Astrocyte of the hippocampus (primary cell): ENCODE results near the gene MLC1.
A peak's percentile ranks its signal among the peaks of the same experiment; 100 is the strongest.

Experiments
- DNase-seq: peaks from one replicate; pipeline ENCODE4 v3.0.0; 2011; ENCODE audit warnings: low read depth, low spot score

The MLC1 gene

DNA sequence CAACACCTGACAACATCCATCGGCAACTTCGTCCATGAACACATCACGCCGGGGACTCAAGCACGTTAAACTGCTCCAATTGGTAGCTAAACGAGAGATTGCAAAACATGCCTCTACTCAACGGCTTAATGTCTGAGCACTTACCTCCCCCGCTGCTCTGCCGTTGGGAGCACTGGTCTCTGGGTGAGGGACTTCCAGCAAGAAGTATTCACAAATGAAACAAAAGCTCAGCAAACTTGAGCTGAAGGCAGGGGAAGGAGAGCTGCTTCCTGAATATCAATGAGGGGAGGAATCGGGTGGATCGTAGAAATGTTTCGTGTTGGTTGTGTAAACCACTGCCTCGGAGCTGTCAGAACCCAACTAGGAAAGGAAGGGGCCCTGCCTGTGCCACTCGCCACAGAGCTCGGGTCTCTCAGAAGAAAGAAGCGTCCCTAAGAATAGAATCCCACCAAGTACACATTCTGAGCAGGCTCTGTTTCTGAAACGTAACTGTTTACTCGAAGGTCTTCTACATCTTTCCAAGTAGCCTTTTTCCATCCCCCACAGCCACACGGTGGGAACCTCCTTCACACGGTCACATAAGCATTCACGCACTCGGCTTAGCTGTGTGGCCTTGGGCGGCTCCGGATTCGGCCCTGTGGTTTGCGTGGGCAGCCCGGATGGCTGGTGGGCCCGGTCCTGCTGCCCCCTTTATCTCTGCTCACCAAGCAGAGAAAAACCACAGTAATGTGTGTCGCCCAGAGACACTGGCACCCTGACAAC lies at the start of gene MLC1:
MLC1 (minus strand) TSS at position 216 of the 762 bp plus-strand sequence. CDS start 524 bp downstream, outside the sequence.
- peak; percentile 89 for DNase-seq

DNA sequence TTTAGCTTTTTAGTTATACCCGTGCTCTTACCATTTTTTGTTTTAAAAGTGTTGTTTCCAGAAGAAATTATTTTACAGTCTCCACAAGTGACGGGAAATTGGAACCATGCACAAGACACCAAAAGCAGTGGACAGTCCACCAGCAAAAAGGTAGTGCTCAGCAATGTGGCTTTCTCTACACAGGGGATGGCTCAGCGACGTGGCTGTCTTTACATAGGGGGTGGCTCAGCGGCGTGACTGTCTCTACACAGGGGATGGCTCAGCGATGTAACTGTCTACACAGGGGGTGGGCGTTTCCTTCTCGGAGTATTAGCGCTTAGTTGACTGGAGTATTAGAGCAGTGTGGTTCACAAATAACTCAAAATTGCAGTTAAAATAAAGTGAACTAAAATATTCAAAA lies 49.3 kb upstream of the MLC1 start:
- no peak for DNase-seq

DNA sequence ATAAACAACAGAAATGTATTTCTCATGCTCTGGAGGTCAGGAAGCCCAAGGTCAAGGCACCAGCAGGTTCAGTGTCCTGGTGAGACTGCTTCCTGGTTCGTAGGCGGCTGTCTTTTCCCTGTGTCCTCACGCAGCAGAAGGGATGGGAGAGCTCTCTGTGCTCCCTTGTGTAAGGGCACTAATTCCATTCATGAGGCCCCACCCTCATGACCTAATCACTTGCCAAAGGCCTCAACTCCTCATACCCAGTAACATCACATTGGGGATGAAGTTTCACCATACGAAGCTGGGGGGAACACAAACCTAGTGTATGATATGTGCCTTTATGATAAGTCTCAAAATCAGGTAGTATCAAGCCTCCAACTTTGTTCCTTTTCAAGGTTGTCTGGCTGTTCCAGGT lies 46.7 kb upstream of the MLC1 start:
- no peak for DNase-seq

DNA sequence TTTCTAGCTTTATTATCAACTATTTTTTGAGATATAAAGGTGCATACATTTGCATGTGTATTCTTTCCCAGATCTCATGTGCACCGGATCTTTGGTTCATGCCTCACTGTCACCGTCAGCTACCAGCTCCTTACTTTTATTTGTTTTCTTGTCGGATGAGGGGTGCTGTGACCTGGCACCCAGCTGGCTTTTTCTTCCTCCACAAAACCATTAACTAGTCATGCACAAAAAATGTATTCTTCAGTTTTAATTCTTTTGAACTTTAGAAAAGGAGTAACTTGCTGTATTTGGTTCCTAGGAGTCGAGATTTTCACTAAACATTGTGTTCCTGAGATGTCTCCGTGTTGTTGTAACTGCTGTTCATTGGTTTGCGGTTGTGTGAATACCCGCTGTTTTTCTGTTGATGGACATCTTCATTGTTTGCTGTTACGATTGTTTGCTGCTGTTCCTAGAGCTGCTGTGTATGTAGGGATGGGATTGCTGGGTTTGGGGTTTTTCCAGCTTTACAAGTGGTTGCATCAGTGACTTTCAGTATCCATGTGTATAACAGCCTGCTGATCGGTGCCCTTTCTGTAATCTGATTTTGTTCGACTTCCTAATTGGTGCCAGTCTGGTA lies 44.0 kb upstream of the MLC1 start:
- peak; percentile 62 for DNase-seq

DNA sequence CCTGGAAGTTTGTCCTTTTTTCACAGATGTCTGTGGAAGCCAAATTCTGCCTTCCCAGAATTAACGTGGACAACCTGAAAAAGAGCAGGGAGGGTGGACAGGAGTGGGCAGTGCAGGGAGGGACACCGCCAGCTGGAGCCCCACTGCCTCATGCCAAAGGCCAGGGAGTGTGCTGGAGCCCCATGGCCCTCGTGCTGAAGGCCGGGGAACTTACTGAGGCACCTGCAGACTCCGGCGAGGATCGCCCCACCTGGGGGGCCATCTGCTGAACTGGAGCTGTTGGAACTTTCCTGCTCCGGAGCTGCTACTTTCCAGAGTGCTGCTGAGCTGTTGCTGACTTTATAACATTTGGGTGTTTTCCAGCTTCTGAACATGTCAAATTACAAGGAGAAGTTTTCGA lies 39.8 kb upstream of the MLC1 start:
- DNase-seq = no peak

DNA sequence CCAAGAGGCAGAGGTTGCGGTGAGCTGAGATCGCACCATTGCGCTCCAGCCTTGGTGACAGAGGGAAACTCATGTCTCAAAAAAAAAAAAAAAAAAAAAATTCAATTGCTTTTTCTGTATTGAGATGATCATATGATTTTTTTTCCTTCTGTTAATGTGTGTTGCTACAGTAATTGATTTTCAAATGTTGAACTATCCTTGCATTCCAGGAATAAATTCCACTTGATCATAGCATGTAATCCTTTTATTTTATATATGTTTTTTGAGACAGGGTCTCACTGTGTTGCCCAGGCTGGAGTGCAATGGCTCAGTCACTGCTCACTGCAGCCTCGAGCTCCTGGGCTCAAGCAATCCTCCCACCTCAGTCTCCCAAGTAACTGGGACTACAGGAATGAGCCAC lies 37.9 kb upstream of the MLC1 start:
- no peak for DNase-seq

DNA sequence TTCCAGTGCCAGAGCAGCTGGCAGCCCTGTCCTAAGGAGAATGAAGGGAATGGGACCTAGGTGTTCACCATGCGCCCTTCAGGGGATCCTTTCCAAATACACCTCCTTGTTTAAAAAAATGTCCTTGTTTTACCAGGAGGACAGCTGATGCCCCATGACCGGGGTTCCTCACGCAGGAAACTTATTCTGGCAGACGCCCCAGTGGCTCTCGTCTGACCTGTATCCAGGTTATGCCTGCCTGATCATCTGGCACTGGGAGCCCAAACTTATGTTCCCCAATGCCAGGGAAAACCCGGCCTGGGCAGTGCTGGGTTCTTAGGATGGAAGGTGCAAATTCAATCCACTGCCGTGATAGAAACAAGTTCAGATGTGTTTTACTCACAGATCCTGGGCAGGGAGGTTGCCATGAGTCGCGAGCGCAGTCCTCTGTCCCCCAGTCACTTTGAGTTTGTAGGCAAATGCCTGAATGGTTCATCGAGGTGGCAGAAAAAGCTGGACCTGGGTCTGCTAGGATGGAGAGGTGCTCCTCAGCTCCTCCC lies 36.0 kb upstream of the MLC1 start:
- no peak for DNase-seq

DNA sequence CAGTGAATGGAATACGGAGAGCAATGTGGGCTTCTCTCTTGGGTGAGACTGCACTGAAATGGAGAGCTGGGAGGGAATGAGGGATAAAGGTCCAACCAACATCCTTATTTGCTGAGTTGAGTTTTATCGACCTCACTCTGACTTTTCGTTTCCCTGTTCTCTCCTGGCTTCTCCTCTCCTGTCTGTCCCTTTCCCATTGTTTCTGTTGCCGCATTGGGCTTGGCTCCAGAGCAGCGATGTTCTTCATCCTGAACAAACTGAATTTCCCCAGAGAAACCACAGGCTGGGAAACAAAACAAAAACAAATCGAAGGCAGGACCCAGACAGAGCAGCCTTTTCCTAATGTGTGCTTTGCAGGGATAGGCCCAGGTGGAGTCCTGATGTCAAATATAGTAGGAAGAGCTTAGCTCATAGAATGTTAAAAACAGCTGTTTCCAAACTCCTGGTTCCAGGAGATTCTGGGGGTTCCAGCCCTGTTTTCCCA lies 34.6 kb upstream of the MLC1 start:
- peak; percentile 76 for DNase-seq

DNA sequence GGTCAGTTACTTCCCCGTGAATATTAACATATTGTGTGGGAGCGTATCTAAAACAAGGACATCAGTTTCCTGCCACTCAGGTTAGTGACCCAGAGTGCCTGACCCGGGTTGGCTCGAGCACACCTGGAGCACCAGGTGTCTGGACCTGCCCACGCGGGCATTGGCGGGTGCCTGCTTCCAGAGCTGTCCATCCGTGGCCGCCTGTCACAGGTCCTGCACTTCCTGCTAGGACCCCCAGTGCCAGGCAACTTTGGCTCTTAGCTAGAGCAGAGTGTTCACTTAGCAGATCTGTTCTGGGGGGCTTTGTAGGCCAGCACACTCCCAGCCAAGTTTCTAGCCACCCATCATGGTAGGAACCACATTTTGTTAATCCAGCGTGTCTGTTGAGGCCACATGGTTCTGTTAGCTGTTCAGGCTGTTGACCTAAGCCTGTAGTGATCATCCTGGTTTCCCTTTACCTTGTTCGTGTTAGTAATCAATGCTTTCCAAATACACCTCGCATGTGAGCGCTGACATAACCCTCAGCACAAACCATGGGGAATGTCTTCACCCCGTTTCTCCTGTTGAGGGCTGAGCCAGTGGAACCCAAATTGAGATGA lies 34.0 kb upstream of the MLC1 start:
- DNase-seq = no peak

DNA sequence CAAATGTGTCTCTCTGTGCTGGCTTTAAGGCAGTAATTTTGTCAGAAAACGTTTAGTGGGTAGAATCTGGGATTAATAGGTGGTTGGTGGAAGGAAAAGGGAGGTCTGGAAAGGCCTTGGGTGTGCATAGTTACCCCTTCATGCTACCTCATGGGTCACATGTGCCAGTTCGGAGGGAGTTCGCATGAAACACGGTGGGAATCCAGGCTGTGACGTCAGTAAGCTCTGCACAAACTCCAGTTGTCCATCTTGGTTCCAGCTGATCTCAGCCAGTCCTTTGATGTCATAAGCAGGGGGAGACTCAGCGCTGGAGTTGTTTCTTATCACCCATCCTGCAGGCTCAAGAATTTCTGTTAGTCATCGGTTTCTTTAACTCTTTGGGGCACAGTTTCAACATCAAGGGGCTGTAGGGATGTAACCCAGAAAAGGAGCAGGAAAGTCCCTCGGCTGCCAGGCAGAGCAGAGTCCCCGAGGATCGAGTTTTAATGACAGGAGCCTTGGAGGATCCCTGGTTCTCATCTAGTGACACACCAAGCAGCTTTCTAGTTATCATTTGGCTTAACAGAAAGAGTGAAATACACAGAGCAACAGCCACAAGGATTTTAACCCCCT lies 33.4 kb upstream of the MLC1 start:
- DNase-seq = peak; percentile 90

DNA sequence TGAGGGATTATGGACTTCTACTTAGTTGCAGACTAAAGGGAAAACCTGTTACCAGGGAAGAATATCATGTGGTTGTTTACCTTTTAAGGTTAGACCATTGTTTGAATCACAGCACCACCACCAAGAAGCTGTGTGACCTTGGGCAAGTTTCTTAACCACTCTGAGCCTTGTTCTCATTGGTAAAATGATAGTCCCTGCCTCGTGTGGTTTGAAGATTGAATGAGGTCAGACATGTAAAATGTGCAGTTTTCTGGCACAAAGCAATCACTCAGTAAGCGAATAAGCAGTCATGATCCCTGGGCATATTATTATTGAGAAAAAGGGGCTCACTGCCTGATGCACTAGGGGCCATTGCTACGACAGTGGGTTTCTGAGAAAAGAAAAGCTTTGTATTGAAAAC lies 32.9 kb upstream of the MLC1 start:
- DNase-seq = no peak

DNA sequence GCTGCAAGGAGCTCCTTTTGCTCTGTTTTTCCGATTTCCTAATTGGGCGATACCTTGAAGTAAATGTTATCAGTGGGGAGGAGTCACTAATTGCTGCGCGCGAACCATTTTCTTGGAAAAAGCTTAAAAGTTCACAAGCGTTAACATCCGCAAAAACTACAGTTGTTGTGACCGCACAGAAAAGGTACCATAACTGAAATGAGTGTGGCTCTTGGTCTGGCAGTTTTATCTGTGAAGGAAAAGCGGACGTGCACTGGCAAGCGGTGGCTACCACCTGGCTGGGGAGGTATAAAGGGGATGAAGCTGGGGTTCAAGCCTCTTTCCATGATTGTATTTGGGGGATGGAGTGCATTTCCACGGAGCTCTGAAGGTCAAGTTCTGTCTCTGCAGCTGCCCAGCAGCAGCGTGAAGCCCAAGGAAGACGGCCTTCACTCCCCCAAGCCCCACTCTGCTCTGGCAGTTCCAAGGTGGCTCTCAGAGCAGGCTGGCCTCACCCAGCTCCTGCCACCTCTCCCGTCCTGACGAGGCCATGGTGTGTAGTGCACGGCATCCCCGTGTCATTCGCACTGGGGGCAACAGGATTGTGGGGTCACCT lies 32.0 kb upstream of the MLC1 start:
- DNase-seq = no peak

DNA sequence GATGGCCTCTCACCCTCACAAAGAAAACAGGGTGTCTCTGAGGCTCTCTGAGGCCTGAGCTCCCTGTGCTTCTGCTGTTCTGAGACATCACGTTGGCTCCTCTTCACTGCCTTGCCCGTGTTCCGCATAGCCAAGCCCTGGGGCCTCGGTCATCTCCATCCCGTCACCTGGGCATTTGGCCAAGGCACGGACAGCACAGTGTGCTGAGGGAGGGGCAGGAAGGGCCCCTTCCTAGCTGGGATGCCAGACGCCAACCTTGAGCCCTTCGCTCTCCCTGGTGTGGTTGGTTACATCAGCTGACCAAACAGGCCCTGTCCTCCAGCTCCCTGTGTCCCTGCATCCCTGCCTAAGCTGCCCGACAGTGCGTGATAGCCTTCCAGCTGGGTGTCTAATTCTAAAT lies 30.5 kb upstream of the MLC1 start:
- peak; percentile 39 for DNase-seq

DNA sequence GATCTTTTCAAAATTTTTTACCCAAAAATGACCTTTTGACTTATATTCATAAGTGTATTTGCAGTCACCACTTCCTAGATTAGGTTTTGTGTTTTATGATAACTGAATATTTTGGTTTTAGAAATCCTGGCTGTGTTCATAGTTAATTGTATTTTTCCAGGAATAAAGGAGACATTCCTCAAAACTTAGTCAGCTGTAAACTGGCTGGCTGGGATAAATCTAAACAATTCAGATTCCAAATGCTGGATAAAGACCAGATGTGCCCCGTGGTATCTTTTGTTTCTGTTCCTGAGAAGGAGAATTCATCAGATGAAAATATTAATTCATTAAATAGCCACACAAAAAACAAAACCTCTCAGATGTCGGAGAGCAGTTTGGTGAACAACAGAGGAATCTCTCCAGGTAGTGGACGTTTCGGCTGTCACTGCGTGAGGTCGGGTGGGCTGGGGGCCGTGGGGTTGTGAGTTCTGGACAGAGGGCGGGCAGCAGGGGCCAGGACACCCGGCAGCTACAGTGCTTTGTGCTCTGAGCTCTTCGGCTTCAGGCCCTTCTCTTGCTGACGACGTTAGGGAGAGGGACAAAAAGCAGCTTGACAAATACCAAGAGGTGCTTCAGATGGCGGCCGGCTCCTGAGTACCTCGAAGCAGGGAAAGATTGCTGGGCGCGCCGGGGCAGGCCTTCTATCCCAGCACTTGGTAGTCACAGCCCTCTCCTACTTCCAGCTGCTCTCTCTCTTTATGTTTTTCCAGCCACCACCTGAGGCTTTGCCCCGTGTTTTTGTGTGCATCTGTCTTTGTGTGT lies 29.2 kb upstream of the MLC1 start:
- peak; percentile 81 for DNase-seq

DNA sequence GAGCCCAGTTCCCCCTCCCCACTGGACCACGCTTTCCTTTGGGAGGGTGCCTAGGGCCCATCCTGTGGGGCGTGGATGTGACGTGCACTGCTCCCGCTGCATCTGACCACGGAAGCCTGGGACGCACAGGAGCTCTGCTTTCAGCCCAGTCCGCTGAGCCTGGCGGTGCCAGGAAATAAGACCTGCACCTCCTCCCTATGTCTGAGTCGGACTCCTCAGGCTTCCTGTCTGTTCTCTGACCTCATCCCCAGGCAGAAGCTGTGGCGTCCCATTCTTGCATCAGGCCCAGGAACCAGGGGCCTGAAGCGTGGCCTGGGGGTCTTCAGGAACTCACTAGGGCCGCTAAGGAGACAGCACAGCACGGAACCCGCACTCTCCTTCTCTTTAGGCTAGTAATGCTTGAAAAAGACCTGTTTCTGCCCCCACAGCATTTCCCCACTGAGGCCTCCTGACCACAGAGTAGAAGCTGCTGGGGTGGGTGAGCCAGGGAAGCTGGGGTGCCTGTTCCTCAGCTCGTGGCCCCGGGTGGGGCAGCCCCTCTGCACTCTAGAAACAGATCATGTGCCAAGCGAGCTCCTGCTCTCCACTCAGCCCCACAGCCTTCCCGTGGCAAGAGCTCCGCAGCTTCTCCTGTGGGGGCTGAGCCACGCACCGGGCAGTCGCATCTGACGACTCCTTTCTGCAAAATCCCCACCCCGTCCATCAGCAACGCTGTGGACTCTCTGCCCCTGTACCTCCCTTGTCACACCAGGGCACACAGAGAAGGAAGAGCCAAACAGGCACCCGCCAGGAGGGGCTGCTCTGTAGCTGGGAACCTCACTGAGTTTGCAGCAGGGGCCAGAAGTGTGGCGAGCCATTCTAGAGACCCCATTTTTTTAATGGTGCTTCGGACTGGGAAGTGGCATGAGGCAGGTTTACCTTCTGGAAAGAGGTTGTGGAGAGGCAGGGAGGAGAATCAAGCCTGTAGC lies 27.2 kb upstream of the MLC1 start:
- DNase-seq = peak; percentile 81

DNA sequence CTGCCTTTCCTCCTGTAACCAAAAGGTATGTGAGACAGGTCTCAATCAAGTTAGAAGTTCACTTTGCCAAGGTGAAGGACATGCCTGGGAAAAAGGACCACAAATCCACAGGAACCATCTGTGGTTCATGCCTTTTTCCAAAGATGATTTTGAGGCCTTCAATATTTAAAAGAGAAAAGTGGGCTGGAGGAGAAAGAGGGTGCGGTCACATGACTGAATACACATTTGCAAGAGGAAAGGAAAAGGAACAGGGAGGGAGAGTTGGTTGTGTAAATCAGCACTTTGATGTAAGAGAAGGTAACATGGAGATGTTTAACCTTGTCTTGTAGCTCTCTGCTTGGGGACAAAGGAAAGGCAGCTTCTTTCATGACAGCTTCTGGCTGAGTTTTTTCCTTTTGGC lies 25.8 kb upstream of the MLC1 start:
- no peak for DNase-seq

DNA sequence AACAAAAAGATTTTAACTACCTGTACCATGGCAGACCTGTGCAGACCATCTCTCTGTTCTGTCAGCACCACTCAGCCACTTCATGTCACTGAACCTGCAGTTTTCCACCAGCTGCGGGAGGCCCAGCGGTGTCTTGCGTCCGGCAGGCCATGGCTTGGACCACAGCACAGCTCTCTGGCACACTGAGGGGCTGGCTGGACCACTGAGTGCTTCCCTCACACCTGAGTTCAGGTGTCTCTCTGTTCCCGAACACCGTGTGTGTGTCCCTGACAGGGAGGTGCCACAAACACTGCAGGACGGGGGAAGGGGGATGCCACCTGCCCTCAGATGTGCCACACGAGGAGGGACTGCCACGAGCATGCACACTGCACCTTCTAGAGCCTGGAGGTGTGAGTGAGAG lies 22.3 kb upstream of the MLC1 start:
- no peak for DNase-seq

DNA sequence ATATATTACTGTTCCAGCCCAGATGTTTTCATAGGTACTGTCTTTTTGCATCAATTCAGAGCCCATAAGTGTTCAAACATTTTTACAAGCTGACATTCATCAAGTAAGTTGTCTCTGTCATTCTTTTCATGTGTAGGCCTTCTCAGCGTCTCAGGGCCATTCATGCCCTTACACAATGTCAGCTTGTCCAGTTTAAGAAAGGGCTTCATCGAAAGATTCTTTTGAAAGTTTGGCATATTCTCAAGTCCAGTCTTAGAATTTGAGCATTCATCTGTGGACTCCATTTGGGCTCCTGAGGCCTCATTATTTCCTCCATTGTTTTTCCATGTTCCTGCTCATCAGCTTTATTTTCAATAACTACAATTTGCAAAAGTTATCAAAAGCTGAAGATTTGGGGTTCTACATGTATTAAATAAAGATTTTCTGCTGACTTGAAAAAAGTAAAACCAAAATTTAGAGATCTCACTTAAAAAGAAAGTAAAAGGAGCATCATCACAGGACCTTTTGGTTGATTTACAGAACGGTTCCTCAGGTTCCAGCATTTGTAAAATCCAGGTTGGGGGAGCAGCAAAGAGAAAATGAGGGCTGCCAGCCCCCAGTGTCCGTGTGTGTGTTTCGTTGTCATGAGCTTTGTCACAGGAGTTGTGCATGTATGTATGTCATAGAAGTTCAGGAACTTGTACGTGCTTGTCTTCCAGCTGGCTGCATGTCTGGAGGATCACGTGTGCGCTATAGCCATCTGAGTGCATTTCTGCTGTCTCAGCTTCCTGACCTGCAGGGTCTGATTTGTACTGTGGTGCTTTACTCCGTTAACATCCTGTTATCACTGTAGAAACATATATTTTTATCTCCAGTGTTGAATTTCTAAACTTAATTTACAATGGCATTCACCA lies 20.2 kb upstream of the MLC1 start:
- no peak for DNase-seq

DNA sequence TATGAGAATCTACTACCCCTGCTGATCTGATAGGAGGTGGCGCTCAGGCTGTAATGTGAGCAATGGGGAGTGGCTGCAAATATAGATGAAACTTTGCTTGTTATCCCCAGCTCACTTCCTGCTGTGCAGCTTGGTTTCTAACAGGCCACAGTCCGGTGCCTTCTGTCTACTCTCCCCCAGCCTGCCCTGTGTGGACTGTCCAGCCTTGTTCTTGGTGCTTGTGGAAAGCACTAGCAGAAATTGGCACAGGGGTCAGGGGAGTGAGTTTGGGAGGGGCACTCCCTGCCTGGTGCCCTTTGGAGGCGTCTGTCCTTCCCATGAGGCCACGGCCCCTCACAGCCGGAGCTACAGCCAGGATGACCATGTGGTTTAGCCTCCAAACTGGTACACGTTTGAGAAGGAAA lies 18.9 kb upstream of the MLC1 start:
- DNase-seq = no peak
